IMR-90 (cell line): ENCODE data around the gene S1PR5. TPM values are rescaled to one million over a fixed set of nuclear protein-coding genes. Genes with fewer than 3 reads are reported as not detected.

Source experiments
- ATAC-seq: fragments of 200-7000 bp; cut with Tn5 transposase; 2 replicates; pipeline ENCODE4 v1.9.1; 2020; ENCODE audit warnings: low read depth, mild to moderate bottlenecking, moderate library complexity
- BruUV-seq: library from RNA; stranded (reverse); fragments of 400-500 nt; replicated peaks from 2 replicates; lab custom pipeline; 2021; lab: Mats Ljungman, UMichigan
- CTCF ChIA-PET: fragments of 300-600 bp; formaldehyde crosslinking; extraction: SDS; loops from one replicate; lab custom pipeline; 2021; ENCODE audit warnings: antibody characterized with exemption; lab: Yijun Ruan, JAX
- POLR2A ChIA-PET: fragments of 300-600 bp; sonication (Branson Sonifier 250); formaldehyde crosslinking; loops from one replicate; lab custom pipeline; 2022; ENCODE audit warnings: antibody characterized with exemption; ENCODE audit not compliant: unreplicated experiment; lab: Charles Lee
- DNase-seq: peaks from one replicate; pipeline ENCODE4 v3.0.0; 2013
- H2AFZ ChIP-seq: replicated peaks from 2 replicates; pipeline ENCODE3; 2013; ENCODE audit warnings: low read length, mild to moderate bottlenecking; ENCODE audit not compliant: poor library complexity
- H2AK5ac ChIP-seq: 2 replicates; pipeline ENCODE4 v1.6.1; 2013; ENCODE audit warnings: low read depth, low read length, inconsistent platforms
- H2AK9ac ChIP-seq: replicated peaks from 2 replicates; pipeline ENCODE3; 2013; ENCODE audit warnings: mild to moderate bottlenecking, low read depth, low read length, moderate library complexity; ENCODE audit not compliant: poor library complexity
- H2BK120ac ChIP-seq: 2 replicates; pipeline ENCODE4 v1.6.1; 2013; ENCODE audit warnings: low read depth, low read length, inconsistent platforms
- H2BK15ac ChIP-seq: 3 replicates; pipeline ENCODE4 v1.6.1; 2013; ENCODE audit warnings: low read depth, low read length, inconsistent platforms
- H2BK20ac ChIP-seq: 2 replicates; pipeline ENCODE4 v1.6.1; 2013; ENCODE audit warnings: low read depth, mild to moderate bottlenecking, inconsistent platforms, low read length, moderate library complexity
- H2BK5ac ChIP-seq: 2 replicates; pipeline ENCODE4 v1.6.1; 2013; ENCODE audit warnings: mild to moderate bottlenecking, low read depth, low read length, inconsistent platforms; ENCODE audit not compliant: poor library complexity, severe bottlenecking
- H3K14ac ChIP-seq: replicated peaks from 2 replicates; pipeline ENCODE4 v1.6.1; 2013; ENCODE audit warnings: low read depth, low read length, inconsistent platforms
- H3K18ac ChIP-seq: 2 replicates; pipeline ENCODE4 v1.6.1; 2013; ENCODE audit warnings: low read depth, low read length, control low read depth
- H3K23ac ChIP-seq: 2 replicates; pipeline ENCODE4 v1.6.1; 2013; ENCODE audit warnings: low read depth, low read length, inconsistent platforms
- H3K27ac ChIP-seq: 2 replicates; pipeline ENCODE4 v1.5.1; 2013; ENCODE audit warnings: mild to moderate bottlenecking, control low read depth, low read length; ENCODE audit not compliant: insufficient read depth
- H3K27me3 ChIP-seq: 2 replicates; pipeline ENCODE4 v1.6.1; 2013; ENCODE audit warnings: low read length; ENCODE audit not compliant: control insufficient read depth, insufficient read depth
- H3K36me3 ChIP-seq: 2 replicates; pipeline ENCODE4 v1.6.1; 2013; ENCODE audit warnings: low read length, mixed read lengths; ENCODE audit not compliant: control insufficient read depth, insufficient read depth
- H3K4ac ChIP-seq: 2 replicates; pipeline ENCODE4 v1.6.1; 2013; ENCODE audit warnings: low read depth, low read length, inconsistent platforms
- H3K4me1 ChIP-seq: 2 replicates; pipeline ENCODE4 v1.6.1; 2013; ENCODE audit warnings: low read length, mixed read lengths; ENCODE audit not compliant: control insufficient read depth, insufficient read depth
- H3K4me2 ChIP-seq: 2 replicates; pipeline ENCODE4 v1.6.1; 2013; ENCODE audit warnings: low read depth, mild to moderate bottlenecking, control low read depth, low read length, moderate library complexity
- H3K4me3 ChIP-seq: 2 replicates; pipeline ENCODE4 v1.5.1; 2013; ENCODE audit warnings: low read depth, mild to moderate bottlenecking, control low read depth, low read length, moderate library complexity; ENCODE audit not compliant: insufficient read depth
- H3K56ac ChIP-seq: 2 replicates; pipeline ENCODE4 v1.6.1; 2013; ENCODE audit warnings: low read length, inconsistent platforms; ENCODE audit not compliant: insufficient read depth; ENCODE audit errors: extremely low read depth
- H3K79me1 ChIP-seq, 2 experiments: 2 replicates each; pipeline ENCODE4 v1.6.1; 2013; ENCODE audit warnings: low read length in 2 of 2, inconsistent platforms in 1 of 2, low read depth in 1 of 2
- H3K9ac ChIP-seq: 2 replicates; pipeline ENCODE4 v1.6.1; 2013; ENCODE audit warnings: low read depth, low read length, control low read depth
- H3K9me1 ChIP-seq: 2 replicates; pipeline ENCODE4 v1.6.1; 2013; ENCODE audit warnings: low read length, inconsistent platforms; ENCODE audit not compliant: insufficient read depth
- H3K9me3 ChIP-seq: 2 replicates; pipeline ENCODE4 v1.6.1; 2013; ENCODE audit warnings: low read length; ENCODE audit not compliant: control insufficient read depth, insufficient read depth
- H4K20me1 ChIP-seq: 2 replicates; pipeline ENCODE4 v1.6.1; 2013; ENCODE audit warnings: low read length, inconsistent platforms; ENCODE audit not compliant: insufficient read depth
- H4K5ac ChIP-seq: 2 replicates; pipeline ENCODE4 v1.6.1; 2013; ENCODE audit warnings: mild to moderate bottlenecking, low read depth, low read length, control low read depth
- H4K8ac ChIP-seq, 2 experiments: 2 replicates each; pipeline ENCODE4 v1.6.1; 2013; ENCODE audit warnings: low read depth in 2 of 2, low read length in 2 of 2, control low read depth in 1 of 2, inconsistent platforms in 1 of 2
- H4K91ac ChIP-seq: 2 replicates; pipeline ENCODE4 v1.6.1; 2013; ENCODE audit warnings: low read depth, low read length, inconsistent platforms; ENCODE audit not compliant: insufficient read depth
- BHLHE40 ChIP-seq: fragments of 150-350 bp; IDR thresholded peaks from 2 replicates; pipeline ENCODE4 v1.6.1; 2016; ENCODE audit warnings: mild to moderate bottlenecking, low read depth, low read length
- CHD1 ChIP-seq: IDR thresholded peaks from 2 replicates; pipeline ENCODE4 v1.6.1; 2012; ENCODE audit warnings: low read depth, low read length, improper control_type of control experiment
- CTCF ChIP-seq: conservative IDR thresholded peaks from 2 replicates; pipeline ENCODE4 v1.5.1; 2012; ENCODE audit warnings: mild to moderate bottlenecking, low read depth, low read length, improper control_type of control experiment
- ELK1 ChIP-seq: fragments of 150-350 bp; IDR thresholded peaks from 2 replicates; pipeline ENCODE4 v1.6.1; 2016; ENCODE audit warnings: low read depth, mild to moderate bottlenecking, low read length, moderate library complexity, borderline replicate concordance
- FOS ChIP-seq: fragments of 150-350 bp; IDR thresholded peaks from 2 replicates; pipeline ENCODE4 v1.6.1; 2016; ENCODE audit warnings: low read depth, low read length
- MAZ ChIP-seq: IDR thresholded peaks from 2 replicates; pipeline ENCODE4 v1.6.1; 2012; ENCODE audit warnings: low read depth, mild to moderate bottlenecking, low read length, improper control_type of control experiment, moderate library complexity, borderline replicate concordance
- MXI1 ChIP-seq: IDR thresholded peaks from 2 replicates; pipeline ENCODE4 v1.6.1; 2012; ENCODE audit warnings: low read depth, mild to moderate bottlenecking, low read length, moderate library complexity, borderline replicate concordance
- RAD21 ChIP-seq: IDR thresholded peaks from 2 replicates; pipeline ENCODE4 v1.6.1; 2012; ENCODE audit warnings: low read length, improper control_type of control experiment
- RFX5 ChIP-seq: IDR thresholded peaks from 2 replicates; pipeline ENCODE4 v1.8.0; 2012; ENCODE audit warnings: low read depth, mild to moderate bottlenecking, low read length, moderate library complexity
- SMC3 ChIP-seq: fragments of 150-350 bp; IDR thresholded peaks from 2 replicates; pipeline ENCODE4 v1.6.1; 2016; ENCODE audit warnings: low read depth, mild to moderate bottlenecking, antibody characterized with exemption, low read length, moderate library complexity
- WGBS, 2 experiments: methylation state at CpG; one replicate each; pipeline versions ENCODE4 v1.1.5 to v1.1.7; 2013; ENCODE audit warnings: missing lambda C conversion rate in 2 of 2; ENCODE audit not compliant: insufficient read length in 1 of 2; ENCODE audit errors: extremely low coverage in 2 of 2; 5-methylcytosine and 5-hydroxymethylcytosine counted together
- dilution Hi-C: fragments of 300-500 bp; cut with HindIII; formaldehyde crosslinking; loops from one replicate; pipeline ENCODE4 v1.14.3; 2018; ENCODE audit warnings: low sequenced_read_pairs; ENCODE audit not compliant: unreplicated experiment
- in situ Hi-C: fragments of 300-500 bp; cut with MboI; formaldehyde crosslinking; loops from 3 replicates; pipeline ENCODE4 v1.14.3; 2019; ENCODE audit warnings: low sequenced_read_pairs, inconsistent platforms, mixed read lengths
- intact Hi-C: fragments of 100-400 bp; cut with micrococcal nuclease; formaldehyde crosslinking; loops from 2 replicates; pipeline ENCODE4 v1.10.0; 2022
- polyA plus RNA-seq, 3 experiments: library from polyadenylated mRNA; depleted of rRNA; stranded (reverse); fragments of >200 nt; gene quantifications; 2 replicates each; pipeline ENCODE4 v1.2.3, GENCODE V29; 2012; ENCODE audit warnings: low replicate concordance in 1 of 3
- total RNA-seq: library from RNA; depleted of rRNA; stranded (reverse); fragments of >200 nt; gene quantifications from 2 replicates; pipeline ENCODE4 v1.2.3, GENCODE V29; 2012

Gene S1PR5
- total and polyA plus RNA-seq, 2 of the 4 experiments (the other 2 are of a cell fraction) = 0.36 to 0.55 TPM

- no peak for TF ChIP-seq MXI1
- TF ChIP-seq BHLHE40 = no peak
These were observed 11.5 kb downstream of the S1PR5 start (continued) for GRCh38 chr19:10505583-10506229.

GRCh38 chr19:10503002-10503789, 14.1 kb downstream of the S1PR5 start, which contains the start of gene KEAP1:
TSS of gene KEAP1 (minus strand) at chr19:10503356. CDS start at chr19:10500033, 3,323 bp downstream.
- 3% methylated on average over 19 of the region's 73 CpGs; no CpG with 5 or more reads in 1 of the 2 experiments for WGBS, 2 experiments
- POLR2A ChIA-PET = no interaction called here
- peak within 1 kb of the TSS; percentile 95; the same call in 1 of the 2 replicates for H3K23ac ChIP-seq
- TF ChIP-seq MAZ = peak; percentile 6; the same call in 1 of the 2 replicates
- no peak for TF ChIP-seq CTCF
- no peak for TF ChIP-seq CHD1
- TF ChIP-seq RFX5 = no peak
- TF ChIP-seq BHLHE40 = no peak
- no peak for TF ChIP-seq MXI1
- no peak for TF ChIP-seq FOS
- no peak for TF ChIP-seq RAD21
- no peak for TF ChIP-seq ELK1
- TF ChIP-seq SMC3 = no peak

More at GRCh38 chr19:10503002-10503789, 14.1 kb downstream of the S1PR5 start, which contains the start of gene KEAP1:
- Histone ChIP-seq H3K9me3 (no peaks in the 10 kb centered on the region), H3K9me1 (peaks cover 13% of the 10 kb centered on the region), H4K5ac (peak within 1 kb of the TSS; percentile 96), H2AFZ (peak within 1 kb of the TSS; percentile 86), H2BK15ac (peak within 1 kb of the TSS; percentile 45; the same call in 1 of the 3 replicates), H4K91ac (peak within 1 kb of the TSS; percentile 97), H3K14ac (peak within 1 kb of the TSS; percentile 98), H2AK9ac (peak within 1 kb of the TSS; percentile 97), H2BK20ac (no peak within 1 kb of the TSS), H3K27me3 (no peaks in the 10 kb centered on the region), H3K4me3 (peak within 1 kb of the TSS; percentile 77), H3K4ac (peak within 1 kb of the TSS; percentile 95), H3K36me3 (peaks cover 13% of the 10 kb centered on the region), H3K4me1 (peaks cover 3% of the 10 kb centered on the region; the same call in 1 of the 2 replicates), H3K9ac (peak within 1 kb of the TSS; percentile 96), H4K8ac (peak within 1 kb of the TSS; percentile 77 to 97), H3K56ac (peak within 1 kb of the TSS; percentile 87), H3K4me2 (peak within 1 kb of the TSS; percentile 91), H2AK5ac (peak within 1 kb of the TSS; percentile 100), H2BK120ac (peak within 1 kb of the TSS; percentile 71), H3K27ac (peak within 1 kb of the TSS; percentile 97), H2BK5ac (peak within 1 kb of the TSS; percentile 94), H3K18ac (peak within 1 kb of the TSS; percentile 91; the same call in 1 of the 2 replicates), H4K20me1 (peaks cover 7% of the 10 kb centered on the region), H3K79me1 (peaks cover 18 to 38% of the 10 kb centered on the region in 2 experiments)
- no TSS peak for BruUV-seq
- intact Hi-C loops (loop anchor here (2.0 kb wide), 1 partner anchor 64 kb away; the partner anchor contains the start of gene KRI1), dilution Hi-C loops (no loop called here), in situ Hi-C loops (no loop called here)
- ATAC-seq (peak; percentile 22; the same call in 1 of the 2 replicates), DNase-seq (no peak)
- CTCF ChIA-PET = interaction anchor here (1.0 kb wide), 1 partner anchor 77 kb away, joined by 3 read pairs; no protein-coding TSS in a partner anchor
